C4-2B (cell line): ENCODE measurements around the gene ATP10D.

Experiments used
- ZFX ChIP-seq: fragments of 450-650 bp; IDR thresholded peaks from 2 replicates; pipeline ENCODE4 v1.6.1; 2017
- TF ChIP-seq, protein P1 (sequence below): fragments of 450-650 bp; conservative IDR thresholded peaks from 2 replicates; pipeline ENCODE4 v1.5.1; 2017; ENCODE audit warnings: mild to moderate bottlenecking

GRCh38 chr4:47566566-47566965 lies 81.5 kb downstream of the ATP10D start:
- TF ChIP-seq, protein P1, sequence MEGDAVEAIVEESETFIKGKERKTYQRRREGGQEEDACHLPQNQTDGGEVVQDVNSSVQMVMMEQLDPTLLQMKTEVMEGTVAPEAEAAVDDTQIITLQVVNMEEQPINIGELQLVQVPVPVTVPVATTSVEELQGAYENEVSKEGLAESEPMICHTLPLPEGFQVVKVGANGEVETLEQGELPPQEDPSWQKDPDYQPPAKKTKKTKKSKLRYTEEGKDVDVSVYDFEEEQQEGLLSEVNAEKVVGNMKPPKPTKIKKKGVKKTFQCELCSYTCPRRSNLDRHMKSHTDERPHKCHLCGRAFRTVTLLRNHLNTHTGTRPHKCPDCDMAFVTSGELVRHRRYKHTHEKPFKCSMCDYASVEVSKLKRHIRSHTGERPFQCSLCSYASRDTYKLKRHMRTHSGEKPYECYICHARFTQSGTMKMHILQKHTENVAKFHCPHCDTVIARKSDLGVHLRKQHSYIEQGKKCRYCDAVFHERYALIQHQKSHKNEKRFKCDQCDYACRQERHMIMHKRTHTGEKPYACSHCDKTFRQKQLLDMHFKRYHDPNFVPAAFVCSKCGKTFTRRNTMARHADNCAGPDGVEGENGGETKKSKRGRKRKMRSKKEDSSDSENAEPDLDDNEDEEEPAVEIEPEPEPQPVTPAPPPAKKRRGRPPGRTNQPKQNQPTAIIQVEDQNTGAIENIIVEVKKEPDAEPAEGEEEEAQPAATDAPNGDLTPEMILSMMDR: no peak
- TF ChIP-seq ZFX: no peak
